GM21447 (cell line): ENCODE results near the gene FBN1.

Source experiments
- ATAC-seq: cut with Tn5 transposase; IDR thresholded peaks from one replicate; pipeline ENCODE4 v1.9.1; 2021; ENCODE audit not compliant: unreplicated experiment

FBN1 gene

GRCh38 chr15:48380198-48380597 is 265.3 kb downstream of the FBN1 start:
- no peak for ATAC-seq

- ATAC-seq: no peak
Measured at GRCh38 chr15:48375767-48376166, 269.7 kb downstream of the FBN1 start.

GRCh38 chr15:48374472-48374871 is 271.0 kb downstream of the FBN1 start:
- ATAC-seq: no peak

- no peak for ATAC-seq
Measured at GRCh38 chr15:48373821-48374451, 271.6 kb downstream of the FBN1 start.

GRCh38 chr15:48371961-48372360 is 273.5 kb downstream of the FBN1 start:
- ATAC-seq: no peak

- ATAC-seq: no peak
Measured at GRCh38 chr15:48371550-48371949, 274.0 kb downstream of the FBN1 start.

- ATAC-seq: no peak
Measured at GRCh38 chr15:48370460-48370859, 275.0 kb downstream of the FBN1 start.

GRCh38 chr15:48367483-48367882 is 278.0 kb downstream of the FBN1 start:
- no peak for ATAC-seq

- ATAC-seq: no peak
Measured at GRCh38 chr15:48366584-48367312, 278.8 kb downstream of the FBN1 start.

- no peak for ATAC-seq
Measured at GRCh38 chr15:48365575-48365974, 279.9 kb downstream of the FBN1 start.

- no peak for ATAC-seq
Measured at GRCh38 chr15:48363474-48363873, 282.0 kb downstream of the FBN1 start.

- no peak for ATAC-seq
Measured at GRCh38 chr15:48361685-48362084, 283.8 kb downstream of the FBN1 start.

- ATAC-seq: no peak
Measured at GRCh38 chr15:48360841-48361240, 284.7 kb downstream of the FBN1 start.
